G401.6 (cell line): Measurements from ENCODE around the gene GLI3.

ENCODE experiments used
- FAIRE-seq: peaks from 2 replicates; lab custom pipeline; 2012; peaks lifted over from hg19 to GRCh38; lab: Jason Lieb, UNC

Gene GLI3

DNA sequence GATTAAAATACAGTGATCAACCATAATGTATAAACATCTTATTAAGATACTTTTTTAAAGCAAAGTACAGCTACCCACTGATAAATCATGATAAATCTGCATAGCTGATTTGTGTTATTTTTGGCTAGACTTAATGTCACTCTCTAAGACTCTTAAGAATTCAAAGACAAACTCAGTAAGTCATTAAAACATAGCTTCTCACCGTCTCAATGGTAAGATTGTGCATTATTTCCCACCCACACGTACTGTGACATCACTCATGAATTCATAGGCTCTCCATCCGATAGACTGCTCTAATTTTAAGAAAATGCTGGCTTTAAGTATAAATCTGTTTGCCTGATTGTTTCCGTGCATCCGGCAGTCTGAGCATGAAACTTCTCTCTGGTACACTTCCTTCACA is 266.1 kb downstream of the GLI3 start:
- FAIRE-seq = no peak

DNA sequence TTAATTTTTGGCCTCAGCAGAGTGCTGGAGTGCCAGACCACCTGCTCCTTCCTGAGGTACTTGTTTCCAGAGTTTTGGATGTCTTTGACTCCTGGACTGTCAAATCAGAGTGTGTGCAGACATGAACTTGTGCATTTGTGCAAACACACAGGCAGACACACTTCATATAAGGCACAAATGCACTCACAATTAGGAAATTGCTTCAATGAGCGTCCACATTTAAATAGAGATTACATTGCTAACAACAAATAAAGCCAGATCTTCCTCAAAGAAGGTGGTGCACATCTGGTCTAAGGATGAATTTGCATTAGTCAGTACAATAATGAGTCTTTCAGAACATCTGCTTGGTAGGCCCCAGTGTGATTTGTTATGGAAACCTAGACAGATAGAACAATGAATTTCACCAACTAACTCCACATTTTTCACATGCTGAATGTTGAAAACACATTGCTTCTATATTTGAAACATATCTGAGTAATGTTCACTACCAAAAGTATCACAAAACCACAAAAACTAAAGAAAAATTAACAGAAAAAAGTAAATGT is 267.4 kb downstream of the GLI3 start:
- no peak for FAIRE-seq

DNA sequence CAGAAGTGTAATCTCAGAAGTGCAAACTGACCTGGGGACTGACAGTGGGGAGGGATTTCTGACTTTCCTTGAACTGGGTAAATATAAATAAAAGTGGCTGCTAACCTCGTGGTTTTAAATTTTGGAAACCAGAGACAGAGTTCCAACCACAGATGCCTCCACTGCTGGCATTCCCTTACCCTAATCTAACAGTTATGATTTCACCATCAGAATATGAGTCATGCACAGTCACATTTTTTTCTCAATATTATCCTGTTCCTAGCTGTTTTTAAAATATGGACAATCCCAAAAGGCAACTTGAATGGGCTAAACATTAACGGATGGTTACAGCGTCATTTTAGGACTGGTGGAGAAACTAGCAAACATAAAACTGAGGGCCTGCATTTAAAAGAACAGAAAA is 269.9 kb downstream of the GLI3 start:
- no peak for FAIRE-seq

DNA sequence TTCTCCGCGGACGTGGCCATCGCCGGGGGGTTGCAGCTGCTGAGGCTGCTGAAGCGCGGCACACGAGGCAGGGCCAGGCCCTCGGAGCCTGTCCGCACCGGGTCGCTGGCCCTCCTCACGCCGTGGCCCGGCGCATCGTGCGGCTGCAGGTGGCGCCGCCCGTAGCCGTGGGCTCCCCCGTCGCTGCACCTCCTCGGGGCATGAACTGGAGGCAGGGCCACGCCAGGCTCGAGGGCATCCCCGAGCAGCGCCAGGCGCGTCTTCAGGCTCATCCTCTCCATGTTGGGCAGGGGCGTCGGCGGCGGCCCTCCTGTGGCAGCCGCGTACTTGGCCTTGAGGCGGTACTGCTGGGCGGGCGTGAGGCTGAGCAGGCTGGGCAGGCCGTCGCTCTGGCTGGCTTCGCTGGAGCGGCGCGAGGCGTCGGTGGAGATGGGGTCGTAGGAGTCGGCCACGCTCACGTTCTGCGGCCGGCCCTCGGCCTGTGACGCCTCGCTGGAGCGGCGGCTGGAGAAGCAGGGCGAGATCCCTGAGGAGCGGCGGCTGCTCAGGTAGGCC is 271.0 kb downstream of the GLI3 start:
- FAIRE-seq = no peak

DNA sequence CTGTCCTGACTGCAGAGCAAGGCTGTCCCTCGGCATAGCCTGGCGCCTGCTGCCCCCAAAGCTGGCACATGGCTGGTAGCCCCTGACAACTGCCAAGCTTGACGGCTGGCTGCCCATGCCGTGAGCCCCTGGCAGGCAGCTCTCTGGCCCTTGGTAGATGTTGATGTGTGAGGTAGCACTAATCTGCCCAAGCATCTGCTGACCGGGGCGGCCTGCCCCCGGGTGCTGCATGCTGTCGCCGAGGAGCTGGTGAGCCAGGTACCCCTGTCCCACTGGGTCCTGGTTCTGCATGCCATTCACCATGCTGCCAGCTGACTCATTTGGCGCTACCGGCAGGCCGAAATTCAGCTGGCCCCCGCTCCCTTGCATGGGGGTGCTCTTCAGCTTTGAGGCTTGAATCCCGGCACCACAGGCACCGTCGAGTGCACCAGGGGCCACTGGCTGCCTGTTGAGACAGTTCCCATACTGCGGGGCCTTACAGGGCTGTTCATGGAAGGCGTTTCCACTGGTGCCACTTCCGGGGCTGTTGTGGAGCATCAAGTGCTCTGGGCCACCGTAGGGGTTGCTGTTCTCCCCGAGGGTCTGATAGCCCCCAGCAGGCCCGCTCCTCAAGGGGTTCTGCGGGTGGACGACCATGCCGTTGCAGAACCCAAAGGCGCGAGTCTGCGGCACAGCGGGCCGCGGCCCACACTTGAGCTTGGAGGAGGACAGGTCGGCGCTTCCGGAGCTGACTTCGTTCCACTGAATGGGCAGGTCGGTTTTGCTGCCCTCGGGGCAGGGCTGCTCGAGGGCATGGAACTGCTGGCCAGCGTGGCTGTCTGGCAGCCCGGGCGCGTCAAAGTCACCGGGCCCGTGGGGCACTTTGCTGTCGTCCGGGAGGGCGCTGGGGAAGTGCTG is 271.9 kb downstream of the GLI3 start:
- no peak for FAIRE-seq

DNA sequence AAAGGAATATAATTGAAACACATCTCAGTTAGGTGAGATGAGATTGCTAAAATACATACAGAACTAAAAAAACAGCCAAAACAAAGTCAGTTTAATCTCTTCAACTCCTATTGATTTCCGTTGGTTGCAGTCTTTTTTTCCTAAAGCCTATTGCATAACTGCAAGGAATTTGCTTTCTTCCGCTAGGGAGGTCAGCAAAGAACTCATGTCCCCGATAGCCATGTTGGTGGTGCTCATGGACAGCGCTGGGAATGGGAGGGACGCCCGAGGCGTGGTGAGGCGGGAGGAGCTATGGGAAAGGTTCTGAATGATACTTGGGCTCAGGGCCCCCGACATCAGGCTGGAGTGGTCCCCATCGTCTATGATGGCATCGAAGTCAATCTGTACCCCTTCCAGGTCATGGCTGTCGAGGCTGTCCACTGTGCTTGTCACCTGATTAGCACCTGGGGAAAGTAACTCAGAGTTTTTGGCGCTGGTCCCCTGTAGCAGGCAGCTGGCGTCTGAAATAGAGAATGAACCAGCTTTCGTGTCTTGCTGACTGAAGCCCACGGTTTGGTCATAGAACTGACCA is 272.7 kb downstream of the GLI3 start:
- no peak for FAIRE-seq

DNA sequence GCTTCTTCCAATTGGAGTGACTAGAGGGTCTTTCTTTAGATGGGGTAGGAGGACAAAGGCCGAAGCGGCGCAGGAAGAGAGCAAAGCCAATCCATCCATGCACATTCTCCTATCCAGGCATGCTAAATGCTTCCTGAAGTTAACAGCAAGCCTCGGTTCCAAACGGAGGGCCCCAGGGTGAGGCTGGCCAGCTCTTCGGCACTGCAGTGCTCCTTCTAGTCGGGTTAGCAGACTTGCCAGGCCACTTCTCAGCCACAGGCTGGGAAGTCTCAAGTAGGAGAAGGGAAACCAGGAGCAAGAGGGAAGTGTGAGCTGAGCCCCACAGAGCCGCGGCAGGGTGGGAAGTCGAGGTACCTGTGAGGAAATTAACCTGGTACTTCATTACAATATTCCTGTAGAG is 280.3 kb downstream of the GLI3 start:
- no peak for FAIRE-seq

DNA sequence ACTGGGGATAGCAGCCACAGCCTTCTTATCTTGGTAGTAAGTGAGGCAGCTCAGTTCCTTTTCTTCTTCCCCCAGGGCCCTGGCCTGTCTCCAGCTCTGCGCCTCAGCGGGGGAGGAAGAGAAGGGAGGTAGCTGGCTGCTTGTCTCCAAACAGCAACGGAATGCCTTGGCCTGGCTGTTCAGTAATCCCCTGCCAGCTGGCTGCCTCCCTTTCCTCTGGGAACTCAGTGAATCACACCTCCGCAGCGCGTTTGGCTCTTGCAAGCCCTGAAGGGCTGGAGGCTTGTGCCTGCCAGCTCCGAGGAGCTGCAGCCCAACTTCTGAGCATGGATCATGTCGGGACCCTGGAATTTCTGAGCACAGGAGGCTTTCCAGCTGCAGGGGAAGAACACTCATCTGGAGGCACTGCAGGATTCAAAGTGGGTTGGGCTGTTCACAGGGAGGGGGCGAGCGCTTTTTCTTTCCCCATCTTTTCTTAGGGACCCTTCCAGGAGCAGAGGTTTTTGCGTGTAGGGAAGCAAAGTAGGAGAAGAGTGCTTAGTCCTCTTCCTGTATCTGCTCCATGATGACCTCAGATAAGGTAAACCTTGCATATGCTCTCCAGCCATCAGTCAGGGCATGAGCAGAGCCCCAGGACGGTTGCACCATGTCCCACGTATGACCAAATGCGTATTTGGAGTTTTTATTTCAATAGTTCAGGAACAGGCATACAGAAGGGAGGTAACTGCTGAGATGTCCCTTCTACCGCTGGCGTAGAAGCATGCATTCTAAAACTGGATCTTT is 280.9 kb downstream of the GLI3 start:
- FAIRE-seq = no peak

DNA sequence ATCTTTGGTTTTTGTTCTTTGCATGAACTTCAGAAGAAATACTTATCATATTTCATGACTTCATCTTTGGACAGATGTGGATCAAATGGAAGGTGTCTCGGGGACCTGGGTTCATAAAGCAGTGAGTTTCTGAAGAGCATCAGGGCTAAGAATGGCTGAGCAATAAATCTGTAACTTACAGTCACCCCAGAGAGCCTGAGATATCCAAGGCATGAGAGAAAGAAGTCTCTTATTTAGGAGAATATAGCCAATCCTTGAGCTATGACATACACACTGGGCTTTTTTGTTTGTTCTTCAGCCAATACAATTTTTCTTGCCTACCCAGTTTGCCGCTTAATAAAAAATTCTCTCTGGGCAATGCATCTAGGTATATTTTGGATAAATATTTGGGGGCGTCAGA is 281.6 kb downstream of the GLI3 start:
- FAIRE-seq = no peak

DNA sequence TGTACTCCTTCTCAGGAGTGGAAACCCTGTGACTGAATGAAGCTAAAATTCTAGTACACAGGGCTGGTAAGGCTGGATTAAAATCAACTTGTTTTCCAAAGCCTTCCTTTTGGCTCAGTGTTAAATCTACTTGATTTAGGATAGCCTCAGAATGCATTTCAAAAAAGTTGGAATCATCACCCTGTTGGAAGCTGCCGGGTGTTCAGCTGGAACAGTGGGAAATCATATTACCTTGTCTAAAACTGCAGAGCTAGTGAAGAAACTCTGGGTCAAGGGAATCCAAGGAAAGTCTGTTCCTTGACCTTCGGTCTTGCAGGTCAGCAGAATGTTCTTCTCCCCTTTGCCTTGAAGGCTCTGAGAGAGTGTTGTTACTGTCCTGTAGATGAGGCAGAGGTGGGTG is 282.0 kb downstream of the GLI3 start:
- FAIRE-seq = no peak

DNA sequence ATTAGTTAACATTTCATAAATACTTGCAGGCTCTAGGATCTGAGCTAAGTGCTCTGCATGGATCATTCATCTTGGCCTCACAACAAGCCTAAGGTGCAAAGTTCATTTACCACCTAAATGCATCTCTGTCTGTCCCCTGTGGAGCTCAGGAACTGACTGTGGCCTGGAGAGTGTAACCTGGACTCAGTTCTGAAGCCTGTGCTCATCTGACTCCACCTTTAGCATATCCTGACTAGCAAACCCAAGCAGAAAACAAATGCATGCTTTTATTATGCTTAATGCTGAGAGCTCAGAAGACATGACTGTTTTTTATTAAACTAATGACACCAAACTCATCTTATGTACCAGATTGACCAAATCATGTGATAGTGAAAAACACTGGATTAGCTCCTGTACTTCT is 288.5 kb downstream of the GLI3 start:
- no peak for FAIRE-seq

DNA sequence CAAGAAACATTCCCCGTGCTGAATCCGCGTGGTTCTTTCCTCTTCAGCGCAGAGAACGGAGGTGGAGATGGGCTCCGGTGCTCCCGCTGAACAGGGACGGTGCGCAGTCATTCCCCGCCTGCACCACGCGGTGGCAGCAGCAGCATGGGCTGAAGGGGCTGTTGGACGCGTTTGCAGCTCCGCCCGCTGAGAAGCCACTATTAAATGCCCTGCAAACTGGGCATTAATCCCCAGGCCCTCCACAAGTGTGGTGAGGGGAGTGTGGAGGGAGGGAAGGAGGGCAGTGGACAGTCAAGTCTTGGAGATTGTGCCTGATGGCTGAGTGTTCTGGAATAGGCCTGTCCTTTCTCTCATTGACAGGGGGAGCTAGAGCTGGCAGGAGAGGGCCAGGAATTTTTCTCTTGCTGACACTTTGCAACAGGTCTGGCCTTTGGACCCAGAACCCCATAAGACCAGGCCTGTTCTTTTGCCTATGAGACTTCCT is 293.9 kb downstream of the GLI3 start:
- FAIRE-seq = no peak

DNA sequence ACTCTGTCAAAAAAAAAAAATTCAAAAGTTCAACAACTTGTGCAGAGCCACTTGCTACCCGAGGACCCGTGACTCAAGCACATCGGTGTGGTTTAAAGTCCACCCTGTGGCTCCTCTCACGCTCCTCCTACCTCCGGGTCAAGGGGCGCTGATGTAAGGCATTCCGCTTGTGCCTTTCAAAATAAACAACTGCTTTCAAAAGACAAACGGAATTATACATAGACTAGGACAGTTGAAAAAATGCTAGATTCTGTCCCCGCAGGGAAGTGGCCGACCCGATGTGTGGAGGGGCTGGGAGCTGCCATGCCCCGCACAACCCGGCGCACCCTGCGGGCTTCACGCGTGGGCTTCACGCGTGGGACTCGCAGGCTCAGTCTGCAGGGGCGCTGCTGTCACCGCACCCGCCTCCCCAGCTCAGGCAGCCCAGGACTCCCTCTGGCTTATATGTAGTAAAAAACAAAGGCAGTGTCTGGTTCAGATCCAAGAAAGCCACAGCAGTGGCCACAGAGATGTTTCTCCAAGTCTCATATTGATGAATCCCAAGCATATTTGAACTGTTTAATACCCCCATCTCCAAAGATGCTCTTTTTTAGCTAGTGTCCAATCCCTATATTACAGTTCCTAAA is 294.4 kb downstream of the GLI3 start:
- no peak for FAIRE-seq

DNA sequence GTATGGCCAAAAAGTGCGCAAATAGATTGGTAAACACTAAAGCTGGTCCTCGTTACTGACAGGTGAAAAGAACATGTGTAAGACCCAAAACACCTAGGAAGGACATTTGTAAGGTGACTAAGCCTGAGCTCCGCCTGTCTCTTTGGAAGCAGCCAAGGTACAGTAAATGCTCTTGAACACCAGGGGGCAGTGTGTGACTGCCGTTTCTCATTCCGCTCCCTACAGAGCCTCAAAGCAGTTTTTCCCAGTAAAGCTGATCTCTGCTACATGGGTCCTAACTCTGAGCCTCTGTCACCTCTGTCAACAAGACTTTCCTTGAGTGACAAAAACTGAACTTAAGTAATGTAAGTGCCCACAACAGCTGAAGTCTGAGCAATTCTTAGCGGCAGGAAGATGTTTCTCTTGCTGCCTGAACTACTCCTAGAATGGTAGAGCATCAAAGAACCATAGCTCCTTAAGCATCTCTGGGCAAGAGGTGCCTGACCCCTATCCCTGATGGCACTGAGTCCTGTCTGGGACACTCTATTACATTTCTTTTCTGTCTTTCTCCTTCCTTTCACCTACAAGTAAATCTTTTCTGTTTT is 296.2 kb downstream of the GLI3 start:
- FAIRE-seq = peak; percentile 34

DNA sequence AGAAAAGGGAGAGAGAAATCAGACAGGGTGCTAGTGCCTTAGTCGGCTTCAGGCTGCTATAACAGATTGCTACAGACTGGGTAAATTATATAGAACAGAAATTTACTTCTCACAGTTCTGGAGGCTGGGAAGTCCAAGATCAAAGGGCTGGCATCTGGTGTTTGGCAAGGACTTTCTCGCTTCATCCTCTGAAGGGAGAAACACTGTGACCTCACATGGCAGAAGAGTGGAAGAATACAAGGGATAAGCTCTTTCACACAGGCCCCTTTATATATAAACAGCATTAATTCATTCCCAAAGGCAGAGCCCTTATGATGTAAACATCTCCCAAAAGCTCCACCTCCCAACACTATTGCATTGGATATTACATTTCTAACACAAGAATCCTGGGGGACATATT is 298.6 kb downstream of the GLI3 start:
- FAIRE-seq = no peak

DNA sequence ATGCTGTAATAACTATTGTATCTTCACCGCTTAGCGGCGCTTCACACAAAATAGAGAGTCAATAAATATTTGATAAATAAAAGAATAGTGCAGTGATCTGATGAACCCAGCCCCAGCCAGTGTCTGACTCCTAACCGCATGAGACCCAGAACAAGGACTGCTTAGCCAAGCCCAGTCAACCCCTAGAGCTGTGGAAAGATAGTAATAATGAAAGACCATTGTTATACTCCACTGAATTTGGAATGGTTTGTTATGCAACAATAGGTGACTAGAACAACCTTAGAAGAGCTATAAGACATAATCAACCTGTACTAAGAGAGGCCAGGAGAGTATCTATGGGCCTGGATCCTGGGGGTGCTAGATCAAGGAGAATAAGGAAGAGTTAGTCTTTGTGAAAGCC is 303.6 kb downstream of the GLI3 start:
- FAIRE-seq = no peak

DNA sequence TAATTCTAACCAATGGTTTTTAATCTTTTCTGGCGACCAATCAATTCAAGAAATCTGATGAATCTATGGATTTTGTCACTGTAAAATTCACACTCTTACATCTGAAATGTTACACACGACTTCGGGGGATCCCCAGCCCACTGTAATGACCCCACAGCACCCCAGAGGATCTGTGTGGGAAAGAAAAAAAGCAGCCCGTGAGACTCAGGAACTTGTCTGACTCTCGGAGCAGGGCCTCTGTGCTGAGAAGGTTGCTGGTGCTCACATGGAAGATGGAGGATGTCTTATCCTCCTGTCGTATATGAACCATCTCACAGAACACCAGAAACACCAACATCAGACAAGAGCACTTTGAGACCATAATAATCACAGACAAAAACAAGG is 305.8 kb downstream of the GLI3 start:
- FAIRE-seq = no peak

DNA sequence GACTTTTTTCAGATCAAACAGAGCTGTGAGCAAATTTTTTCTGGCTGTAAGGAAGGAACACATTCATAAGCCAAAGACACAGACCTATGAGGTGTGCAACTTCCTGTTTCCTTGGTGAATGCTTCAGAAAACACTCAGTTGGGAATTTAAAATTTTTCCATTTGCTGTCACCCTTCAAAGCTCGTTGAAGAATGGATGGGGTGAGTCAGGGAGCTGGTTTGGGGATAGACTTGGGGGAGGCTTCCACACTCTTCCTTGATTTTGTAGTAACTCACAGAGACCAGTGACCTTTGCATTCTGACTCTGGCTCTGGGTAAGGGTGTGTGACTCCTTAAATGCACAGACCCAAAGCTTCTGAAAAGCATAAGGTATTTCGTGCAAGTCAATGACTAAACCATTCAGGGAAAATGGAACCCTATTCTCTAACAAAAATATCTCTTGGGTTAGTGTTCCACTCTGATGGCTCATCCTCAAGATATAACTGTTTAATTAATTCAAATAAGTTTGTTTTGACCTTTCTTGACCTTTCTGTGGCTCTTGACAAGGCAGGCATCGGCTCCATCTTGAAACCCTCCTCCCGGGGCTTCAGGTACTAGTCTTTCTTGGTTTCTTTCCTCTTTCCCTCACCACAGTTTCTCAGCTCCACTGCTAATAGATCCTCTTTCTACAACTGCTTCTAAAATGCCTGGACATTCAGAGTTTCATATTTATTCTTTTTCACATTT is 306.3 kb downstream of the GLI3 start:
- no peak for FAIRE-seq

DNA sequence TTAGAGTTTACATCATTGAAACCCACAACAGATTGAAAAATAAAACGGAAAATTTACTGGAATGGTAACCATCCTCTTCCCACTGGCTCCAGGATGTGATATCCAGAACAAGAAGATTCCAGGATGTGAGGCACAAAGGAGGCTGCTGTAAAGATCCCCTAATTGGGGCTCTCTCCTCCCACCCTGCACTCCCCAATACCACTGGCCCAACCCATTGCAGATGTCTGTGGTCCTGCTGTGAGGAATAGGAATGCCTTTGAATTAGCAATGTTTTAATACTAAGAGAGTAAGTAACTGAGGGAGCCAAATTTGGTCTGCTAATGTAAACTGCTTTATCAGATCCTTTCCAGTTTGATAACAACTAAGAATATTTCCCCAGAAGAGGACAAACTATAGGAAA is 308.2 kb downstream of the GLI3 start:
- no peak for FAIRE-seq

DNA sequence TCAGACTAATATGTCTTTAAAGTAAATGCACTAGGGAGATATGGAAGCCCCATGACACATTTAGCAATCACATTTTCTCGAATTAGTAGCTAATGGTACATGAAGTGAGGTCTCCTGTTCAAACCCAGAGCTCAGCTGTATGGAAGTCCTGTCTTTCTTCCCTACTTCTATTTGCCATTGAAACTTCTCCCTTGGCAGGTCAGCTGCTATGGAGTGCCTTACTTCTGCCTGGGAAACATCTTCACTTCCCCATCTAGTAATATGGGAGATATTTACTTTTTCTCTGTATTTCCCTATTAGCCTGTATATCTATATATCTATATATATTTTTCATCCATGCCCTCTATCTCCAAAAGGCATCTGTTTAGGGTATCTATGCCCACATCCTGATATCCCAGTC is 308.8 kb downstream of the GLI3 start:
- no peak for FAIRE-seq

DNA sequence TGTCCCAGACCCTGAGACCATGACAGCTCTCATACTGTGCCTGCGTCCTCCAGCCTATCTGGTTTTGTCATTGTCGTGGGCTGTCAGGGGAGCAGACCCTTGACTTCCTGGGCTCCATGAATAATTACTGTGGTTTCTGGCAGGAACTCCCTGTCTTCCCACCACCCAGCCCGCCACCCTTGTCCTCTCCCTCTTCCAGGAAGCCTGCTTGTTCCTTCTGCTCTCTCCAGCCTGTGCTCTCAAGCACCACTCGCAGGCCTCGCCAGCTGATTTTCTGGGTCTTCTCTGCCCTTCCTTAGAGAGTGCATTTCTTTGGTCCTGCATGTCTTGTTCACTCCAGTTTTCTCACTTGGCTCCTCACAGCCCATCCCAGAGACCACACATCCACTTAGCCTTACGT is 309.6 kb downstream of the GLI3 start:
- no peak for FAIRE-seq
